K562 (cell line): ENCODE results near the gene FCAR. TPM values are rescaled to one million over a fixed set of nuclear protein-coding genes. Genes with fewer than 3 reads are reported as not detected.
"Not testable (repeated sequence)": the region's sequence is repeated elsewhere in the genome, so short reads cannot be mapped to it uniquely, and the experiment has no call there.

Source experiments
- polyA plus RNA-seq, 8 experiments: library from polyadenylated mRNA; depleted of rRNA in 4 of 8; stranded (reverse) in 5 of 8; unstranded in 3 of 8; fragments of >200 nt; fragmentation: Nextera tagmentation in 2 of 8; fragmentation: Illumina TruSeq in 1 of 8; extraction: Ambion mirVana in 2 of 8; extraction: Trizol in 1 of 8; gene quantifications; 2 replicates each; pipeline versions ENCODE4 v1.2.1 to v1.2.3, GENCODE V29; 2011 to 2014; ENCODE audit warnings: inconsistent platforms in 1 of 8, missing spikeins in 1 of 8
- total RNA-seq, 7 experiments: library from RNA; depleted of rRNA in 6 of 7; stranded (reverse); fragments of >200 nt in 6 of 7; fragmentation: Illumina TruSeq in 2 of 7; extraction: Trizol in 2 of 7; gene quantifications; 2 replicates each; pipeline versions ENCODE4 v1.2.1 to v1.2.3, GENCODE V29; 2011 to 2021; ENCODE audit warnings: low replicate concordance in 1 of 7
- TF ChIP-seq, protein P1 (sequence below), 2 experiments: fragments of 450-650 bp; formaldehyde crosslinking in 1 of 2; IDR thresholded peaks; 2 replicates each; pipeline versions ENCODE4 v1.4.0 to v1.6.1; 2014 to 2020; ENCODE audit warnings: mild to moderate bottlenecking in 2 of 2, borderline replicate concordance in 1 of 2, low read depth in 1 of 2

The FCAR gene
- total and polyA plus RNA-seq, 9 of the 15 experiments (the other 6 are each of a cell fraction or from before 2014, with no cell fraction given), result not detected

DNA sequence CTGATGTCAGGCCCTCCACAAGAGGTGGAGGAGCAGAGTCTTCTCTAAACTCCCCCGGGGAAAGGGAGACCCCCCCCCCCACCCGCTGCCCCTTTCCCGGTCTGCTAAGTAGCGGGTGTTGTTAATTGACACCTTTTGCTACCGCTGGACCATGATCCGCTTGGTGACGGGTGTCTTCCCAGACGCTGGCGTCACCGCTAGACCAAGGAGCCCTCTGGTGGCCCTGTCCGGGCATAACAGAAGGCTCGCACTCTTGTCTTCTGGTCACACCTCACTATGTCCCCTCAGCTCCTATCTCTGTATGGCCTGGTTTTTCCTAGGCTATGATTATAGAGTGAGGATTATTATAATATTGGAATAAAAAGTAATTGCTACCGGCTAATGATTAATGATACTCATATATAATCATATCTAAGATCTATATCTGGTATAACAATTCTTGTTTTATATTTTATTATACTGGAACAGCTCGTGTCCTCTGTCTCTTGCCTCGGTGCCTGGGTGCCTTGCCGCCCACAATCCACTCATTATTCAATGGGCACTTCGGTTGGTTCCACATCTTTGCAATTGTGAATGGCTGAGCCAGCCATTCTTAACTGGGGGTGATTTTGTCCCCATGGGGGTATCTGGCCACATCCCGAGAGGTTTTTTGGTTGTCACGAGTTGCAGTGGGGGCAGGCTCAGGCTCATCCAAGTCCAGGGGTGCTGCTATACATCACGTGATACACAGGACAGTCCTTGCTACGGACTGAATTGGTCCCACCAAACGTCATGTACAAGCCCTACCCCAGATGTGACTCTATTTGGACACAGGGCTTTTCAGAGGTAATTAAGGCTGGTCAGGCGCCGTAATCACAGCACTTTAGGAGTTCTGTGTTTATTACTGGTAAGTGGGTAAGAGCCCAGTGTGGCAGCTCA, 45.9 kb downstream of the FCAR start (continued):
- TF ChIP-seq, protein P1, sequence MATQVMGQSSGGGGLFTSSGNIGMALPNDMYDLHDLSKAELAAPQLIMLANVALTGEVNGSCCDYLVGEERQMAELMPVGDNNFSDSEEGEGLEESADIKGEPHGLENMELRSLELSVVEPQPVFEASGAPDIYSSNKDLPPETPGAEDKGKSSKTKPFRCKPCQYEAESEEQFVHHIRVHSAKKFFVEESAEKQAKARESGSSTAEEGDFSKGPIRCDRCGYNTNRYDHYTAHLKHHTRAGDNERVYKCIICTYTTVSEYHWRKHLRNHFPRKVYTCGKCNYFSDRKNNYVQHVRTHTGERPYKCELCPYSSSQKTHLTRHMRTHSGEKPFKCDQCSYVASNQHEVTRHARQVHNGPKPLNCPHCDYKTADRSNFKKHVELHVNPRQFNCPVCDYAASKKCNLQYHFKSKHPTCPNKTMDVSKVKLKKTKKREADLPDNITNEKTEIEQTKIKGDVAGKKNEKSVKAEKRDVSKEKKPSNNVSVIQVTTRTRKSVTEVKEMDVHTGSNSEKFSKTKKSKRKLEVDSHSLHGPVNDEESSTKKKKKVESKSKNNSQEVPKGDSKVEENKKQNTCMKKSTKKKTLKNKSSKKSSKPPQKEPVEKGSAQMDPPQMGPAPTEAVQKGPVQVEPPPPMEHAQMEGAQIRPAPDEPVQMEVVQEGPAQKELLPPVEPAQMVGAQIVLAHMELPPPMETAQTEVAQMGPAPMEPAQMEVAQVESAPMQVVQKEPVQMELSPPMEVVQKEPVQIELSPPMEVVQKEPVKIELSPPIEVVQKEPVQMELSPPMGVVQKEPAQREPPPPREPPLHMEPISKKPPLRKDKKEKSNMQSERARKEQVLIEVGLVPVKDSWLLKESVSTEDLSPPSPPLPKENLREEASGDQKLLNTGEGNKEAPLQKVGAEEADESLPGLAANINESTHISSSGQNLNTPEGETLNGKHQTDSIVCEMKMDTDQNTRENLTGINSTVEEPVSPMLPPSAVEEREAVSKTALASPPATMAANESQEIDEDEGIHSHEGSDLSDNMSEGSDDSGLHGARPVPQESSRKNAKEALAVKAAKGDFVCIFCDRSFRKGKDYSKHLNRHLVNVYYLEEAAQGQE (IDR thresholded peaks at IDR 0.05; ENCODE audit: borderline replicate concordance), result peak; percentile 75
- TF ChIP-seq, protein P1 (CRISPR knock-in tag; IDR thresholded peaks at IDR 0.05; ENCODE audit: low read depth), result not testable (repeated sequence)
